ENCODE measurements around the gene ZYG11A.
A peak's percentile ranks its signal among the peaks of the same experiment; 100 is the strongest.

The ZYG11A gene

GRCh38 chr1:52919051-52919722, 76.6 kb downstream of the ZYG11A start:
- DNase-seq = no peak

GRCh38 chr1:52919723-52920483, 77.3 kb downstream of the ZYG11A start:
- DNase-seq = no peak

GRCh38 chr1:52920791-52921291, 78.3 kb downstream of the ZYG11A start:
- DNase-seq = no peak

GRCh38 chr1:52925571-52926005, 83.0 kb downstream of the ZYG11A start:
- DNase-seq = no peak

GRCh38 chr1:52926864-52927211, 84.3 kb downstream of the ZYG11A start:
- no peak for DNase-seq

- peak; percentile 77 for DNase-seq
Measured at GRCh38 chr1:52927212-52928014, 84.9 kb downstream of the ZYG11A start, which contains the start of gene SCP2. SCP2 (plus strand) TSS chr1:52927276; CDS start chr1:52927397, 121 bp downstream.

GRCh38 chr1:52928015-52928404, 85.5 kb downstream of the ZYG11A start:
- DNase-seq = no peak

- DNase-seq = no peak
Measured at GRCh38 chr1:52929019-52929418, 86.5 kb downstream of the ZYG11A start.

GRCh38 chr1:52937433-52938182, 95.0 kb downstream of the ZYG11A start:
- no peak for DNase-seq

GRCh38 chr1:52938183-52938451, 95.6 kb downstream of the ZYG11A start:
- DNase-seq = no peak

GRCh38 chr1:52943876-52944416, 101.4 kb downstream of the ZYG11A start:
- DNase-seq = no peak

- DNase-seq = no peak
Measured at GRCh38 chr1:52944566-52944965, 102.0 kb downstream of the ZYG11A start.

All from stimulated activated CD4-positive, alpha-beta T cell treated with anti-CD3 and anti-CD28 coated beads, Interleukin-12 subunit alpha, Interleukin-12 subunit beta, amount 100 ng/mL, for 4 hours (primary cell).